K562 (cell line): ENCODE measurements around the gene HTR2A. TPM values are rescaled to one million over a fixed set of nuclear protein-coding genes. Genes with fewer than 3 reads are reported as not detected.
A peak's percentile ranks its signal among the peaks of the same experiment; 100 is the strongest.

Source experiments
- ATAC-seq: fragments of 200-7000 bp; cut with Tn5 transposase; 3 replicates; pipeline ENCODE4 v1.9.1; 2020; ENCODE audit warnings: moderate library complexity
- BruUV-seq: library from RNA; stranded (reverse); fragments of 400-500 nt; replicated peaks from 2 replicates; lab custom pipeline; 2021; lab: Mats Ljungman, UMichigan
- CTCF ChIA-PET: fragments of 300-600 bp; formaldehyde crosslinking; extraction: SDS; loops from one replicate; lab custom pipeline; 2021; ENCODE audit warnings: low intra/inter-chr PET ratio; lab: Yijun Ruan, JAX
- POLR2A ChIA-PET: fragments of 300-600, 350-650 bp; sonication (Branson Sonifier 250); formaldehyde crosslinking; extraction: SDS; loops from one replicate; lab custom pipeline; 2021; ENCODE audit warnings: antibody characterized with exemption, inconsistent platforms; lab: Yijun Ruan, JAX
- DNase-seq, 4 experiments: peaks; one replicate each; pipeline versions ENCODE4 v3.0.0 to v3.0.0-alpha.2; 2011 to 2018; ENCODE audit warnings: low spot score in 3 of 4, mixed read lengths in 3 of 4; ENCODE audit errors: extremely low read depth in 1 of 4
- FAIRE-seq: peaks from 2 replicates; lab custom pipeline; 2011; peaks lifted over from hg19 to GRCh38; lab: Jason Lieb, UNC
- H2AFZ ChIP-seq: 2 replicates; pipeline ENCODE4 v1.6.0; 2011; ENCODE audit warnings: low read depth, low read length, control low read depth, inconsistent platforms
- H3K27ac ChIP-seq: fragments of 200-600 bp; 3 replicates; pipeline ENCODE4 v1.8.0; 2011; ENCODE audit warnings: low read depth, mild to moderate bottlenecking, control low read depth, inconsistent platforms, low read length, moderate library complexity, mixed read lengths; ENCODE audit errors: extremely low read depth
- H3K27me3 ChIP-seq, 2 experiments: fragments of 300-600 bp in 1 of 2; 2 replicates in 1 of 2; 3 replicates in 1 of 2; pipeline versions ENCODE4 v1.6.0 to v1.8.0; 2011; ENCODE audit warnings: inconsistent platforms in 2 of 2, low read length in 2 of 2, mild to moderate bottlenecking in 1 of 2, mixed read lengths in 1 of 2, moderate library complexity in 1 of 2; ENCODE audit not compliant: control insufficient read depth in 2 of 2, insufficient read depth in 2 of 2
- H3K36me3 ChIP-seq: fragments of 300-600 bp; 3 replicates; pipeline ENCODE4 v1.8.0; 2011; ENCODE audit warnings: mild to moderate bottlenecking, low read length, inconsistent platforms; ENCODE audit not compliant: control insufficient read depth, insufficient read depth
- H3K4me1 ChIP-seq, 2 experiments: fragments of 200-600 bp in 1 of 2; replicated peaks in 1 of 2; 2 replicates in 1 of 2; 3 replicates in 1 of 2; pipeline versions ENCODE4 v1.5.1 to v1.8.0; 2011; ENCODE audit warnings: inconsistent platforms in 2 of 2, low read length in 2 of 2, mild to moderate bottlenecking in 1 of 2, mixed read lengths in 1 of 2, moderate library complexity in 1 of 2; ENCODE audit not compliant: control insufficient read depth in 2 of 2, insufficient read depth in 2 of 2
- H3K4me2 ChIP-seq: 2 replicates; pipeline ENCODE4 v1.6.1; 2011; ENCODE audit warnings: low read length, control low read depth, inconsistent platforms, mixed read lengths; ENCODE audit not compliant: insufficient read depth
- H3K4me3 ChIP-seq: fragments of 200-600 bp; sonication (generic), shearing (Covaris generic); 2 replicates; pipeline ENCODE4 v1.5.1; 2016; ENCODE audit warnings: control low read depth, inconsistent platforms
- H3K79me2 ChIP-seq: fragments of 200-600 bp; 3 replicates; pipeline ENCODE4 v1.8.0; 2011; ENCODE audit warnings: low read length, inconsistent platforms; ENCODE audit not compliant: control insufficient read depth, insufficient read depth
- H3K9ac ChIP-seq, 2 experiments: 2 replicates each; pipeline versions ENCODE4 v1.6.0 to v1.6.1; 2011; ENCODE audit warnings: low read depth in 2 of 2, low read length in 2 of 2, control low read depth in 1 of 2, inconsistent platforms in 1 of 2, mild to moderate bottlenecking in 1 of 2, mixed read lengths in 1 of 2; ENCODE audit not compliant: insufficient read depth in 1 of 2
- H3K9me1 ChIP-seq: one replicate; pipeline ENCODE4 v1.6.0; 2011; ENCODE audit warnings: inconsistent platforms, mild to moderate bottlenecking, low read length, moderate library complexity; ENCODE audit not compliant: control insufficient read depth, insufficient read depth
- H3K9me3 ChIP-seq: replicated peaks from 2 replicates; pipeline ENCODE4 v1.5.1; 2011; ENCODE audit warnings: low read depth, low read length, inconsistent platforms; ENCODE audit not compliant: control insufficient read depth, insufficient read depth
- H4K20me1 ChIP-seq: replicated peaks from 2 replicates; pipeline ENCODE4 v1.6.1; 2011; ENCODE audit warnings: low read length, inconsistent platforms, mixed read lengths; ENCODE audit not compliant: control insufficient read depth, insufficient read depth
- RB1 ChIP-seq: fragments of 450-650 bp; IDR thresholded peaks from 2 replicates; pipeline ENCODE4 v1.6.1; 2017; ENCODE audit warnings: low read depth, mild to moderate bottlenecking
- ZNF589 ChIP-seq: fragments of 200-800 bp; sonication (Bioruptor generic); IDR thresholded peaks from 2 replicates; pipeline ENCODE4 v1.6.1; 2016; ENCODE audit warnings: low read depth, missing genetic modification characterization, missing compliant biosample characterization
- WGBS: fragments of 100-300 bp; shearing (Covaris generic); methylation state at CpG from one replicate; pipeline ENCODE4 v1.1.6; 2016; ENCODE audit warnings: low coverage, mixed read lengths; ENCODE audit not compliant: insufficient coverage; ENCODE audit errors: missing lambda C conversion rate; 5-methylcytosine and 5-hydroxymethylcytosine counted together
- in situ Hi-C: fragments of 300-500 bp; cut with MboI; formaldehyde crosslinking; loops from 4 replicates; pipeline ENCODE4 v1.15.0; 2018; ENCODE audit warnings: inconsistent platforms, mixed read lengths
- intact Hi-C: fragments of 100-400 bp; cut with micrococcal nuclease; formaldehyde crosslinking; loops from 2 replicates; pipeline ENCODE4 v1.14.2; 2022
- polyA plus RNA-seq, 8 experiments: library from polyadenylated mRNA; depleted of rRNA in 4 of 8; stranded (reverse) in 5 of 8; unstranded in 3 of 8; fragments of >200 nt; fragmentation: Nextera tagmentation in 2 of 8; fragmentation: Illumina TruSeq in 1 of 8; extraction: Ambion mirVana in 2 of 8; extraction: Trizol in 1 of 8; gene quantifications; 2 replicates each; pipeline versions ENCODE4 v1.2.1 to v1.2.3, GENCODE V29; 2011 to 2014; ENCODE audit warnings: inconsistent platforms in 1 of 8, missing spikeins in 1 of 8
- total RNA-seq, 7 experiments: library from RNA; depleted of rRNA in 6 of 7; stranded (reverse); fragments of >200 nt in 6 of 7; fragmentation: Illumina TruSeq in 2 of 7; extraction: Trizol in 2 of 7; gene quantifications; 2 replicates each; pipeline versions ENCODE4 v1.2.1 to v1.2.3, GENCODE V29; 2011 to 2021; ENCODE audit warnings: low replicate concordance in 1 of 7
- TF ChIP-seq, protein P1 (sequence below): sonication (generic); IDR thresholded peaks from 2 replicates; pipeline ENCODE4 v1.6.1; 2016

The HTR2A gene
- total and polyA plus RNA-seq, 9 of the 15 experiments (the other 6 are each of a cell fraction or from before 2014, with no cell fraction given): not detected

DNA sequence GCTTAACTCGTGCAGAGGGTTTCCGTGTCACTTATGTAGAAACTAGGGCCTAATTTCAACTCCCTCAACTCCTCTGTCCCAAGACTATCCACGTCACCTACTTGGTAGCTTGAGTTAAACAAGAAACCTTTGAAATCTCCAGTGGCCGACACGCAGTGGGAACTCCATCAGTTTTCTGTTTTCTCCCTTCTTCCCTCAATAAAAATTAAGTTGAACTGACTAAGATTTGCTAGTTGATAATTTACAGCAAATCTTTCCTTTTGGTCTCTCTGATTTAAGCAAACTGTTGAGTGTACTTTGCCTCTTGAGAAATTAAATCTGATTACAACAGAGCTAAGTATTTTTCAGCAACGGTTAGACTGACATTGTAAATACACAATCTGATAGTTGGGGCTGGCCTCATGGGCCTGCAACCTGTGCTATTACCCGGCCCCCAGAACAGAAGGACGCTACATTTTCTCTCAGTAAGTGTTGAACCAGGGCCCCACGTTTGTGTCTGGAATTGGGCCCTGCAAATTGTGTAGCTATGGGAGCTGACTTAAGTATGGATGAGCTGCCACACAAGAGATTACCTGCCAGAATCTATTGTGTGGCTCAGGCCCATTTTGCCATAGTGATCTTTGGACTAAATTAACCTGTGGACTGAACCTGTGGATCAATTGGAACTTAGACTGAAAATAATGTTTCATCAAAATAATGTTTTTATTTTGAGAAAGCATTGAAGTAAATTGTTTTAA lies 99.2 kb downstream of the HTR2A start:
- Histone ChIP-seq H3K79me2 (peaks cover 44% of the 10 kb centered on the region), H3K36me3 (peaks cover 10% of the 10 kb centered on the region; the same call in 2 of the 3 replicates), H3K9me3 (no peaks in the 10 kb centered on the region), H3K9me1 (no peaks in the 10 kb centered on the region), H3K9ac (peak overlapping the region; percentile 91 to 99), H3K27ac (peak overlapping the region; percentile 93), H3K4me3 (peak overlapping the region; percentile 71), H3K27me3 (no peaks in the 10 kb centered on the region), H4K20me1 (no peaks in the 10 kb centered on the region), H2AFZ (peak overlapping the region; percentile 99), H3K4me2 (peak overlapping the region; percentile 85), H3K4me1 (peaks cover 13 to 20% of the 10 kb centered on the region in 2 experiments; a peak in 4 of 5 replicates)
- no peak for TF ChIP-seq RB1
- TF ChIP-seq, protein P1, sequence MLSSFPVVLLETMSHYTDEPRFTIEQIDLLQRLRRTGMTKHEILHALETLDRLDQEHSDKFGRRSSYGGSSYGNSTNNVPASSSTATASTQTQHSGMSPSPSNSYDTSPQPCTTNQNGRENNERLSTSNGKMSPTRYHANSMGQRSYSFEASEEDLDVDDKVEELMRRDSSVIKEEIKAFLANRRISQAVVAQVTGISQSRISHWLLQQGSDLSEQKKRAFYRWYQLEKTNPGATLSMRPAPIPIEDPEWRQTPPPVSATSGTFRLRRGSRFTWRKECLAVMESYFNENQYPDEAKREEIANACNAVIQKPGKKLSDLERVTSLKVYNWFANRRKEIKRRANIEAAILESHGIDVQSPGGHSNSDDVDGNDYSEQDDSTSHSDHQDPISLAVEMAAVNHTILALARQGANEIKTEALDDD: peak; percentile 35; the same call in 1 of the 2 replicates
- TF ChIP-seq ZNF589 (CRISPR knock-in tag): 0 out of 2 replicates have a peak, but pooled peaks have one; percentile 31
- FAIRE-seq: no peak
- TSS peak; percentile 96 for BruUV-seq
- ChIA-PET POLR2A (interaction anchor here (0.5 to 1.1 kb wide), 2 partner anchors 22 to 249 kb away, joined by 3 read pairs; no protein-coding TSS in a partner anchor), CTCF (no interaction called here)
- ATAC-seq: 0 out of 3 replicates have a peak, but pooled peaks have one; percentile 2
- in situ Hi-C loops (no loop called here), intact Hi-C loops (no loop called here)
- DNase-seq: peak in 2 of 4 experiments; percentile 6 to 21
- WGBS: 9% methylated on average over 8 of the region's 9 CpGs
